ENCODE data around the gene GLRX3. TPM values are rescaled to one million over a fixed set of nuclear protein-coding genes. Genes with fewer than 3 reads are reported as not detected.

The GLRX3 gene
- total RNA-seq, 1 experiment from 2014 or later, result 191 TPM

DNA sequence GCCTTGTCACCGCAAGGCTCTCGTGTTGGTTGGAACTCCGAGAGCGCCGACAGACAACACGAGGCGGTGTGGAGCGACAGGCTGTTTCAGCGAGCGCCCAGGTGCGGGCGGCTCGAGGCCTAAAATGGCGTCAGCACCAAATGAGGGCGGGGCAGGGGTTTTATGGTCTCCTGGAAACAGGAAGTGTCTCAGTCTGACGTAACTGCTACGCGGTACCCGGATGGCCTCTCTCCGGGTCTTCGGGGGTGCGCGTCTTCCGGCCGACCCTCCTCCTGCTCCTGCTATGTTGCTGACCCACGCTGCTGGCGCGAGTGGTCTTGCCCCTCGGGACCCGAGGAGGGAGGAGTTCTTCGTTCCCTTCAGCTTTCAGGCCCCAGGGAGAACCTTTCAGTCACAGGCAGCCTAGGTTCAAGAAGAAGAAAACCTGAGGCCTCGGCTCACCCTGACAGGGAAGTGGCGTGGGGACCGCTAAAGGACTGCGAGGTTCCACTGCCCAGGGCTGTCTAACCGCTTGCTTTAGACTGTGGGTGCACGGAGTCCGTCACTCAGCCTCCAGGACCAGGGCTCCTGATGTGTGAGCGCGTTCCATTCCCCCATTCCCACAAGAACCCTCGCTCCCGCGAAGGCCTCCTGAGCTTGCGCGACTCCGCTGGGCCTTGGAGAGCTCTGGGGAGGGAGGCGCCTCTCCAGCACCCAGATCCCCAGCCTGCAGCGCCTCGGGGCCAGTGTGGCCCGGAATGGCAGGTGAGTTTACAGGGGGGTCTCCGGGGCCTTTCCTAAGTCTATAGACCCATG lies 77.3 kb downstream of the GLRX3 start:
- TF ChIP-seq, protein P1, sequence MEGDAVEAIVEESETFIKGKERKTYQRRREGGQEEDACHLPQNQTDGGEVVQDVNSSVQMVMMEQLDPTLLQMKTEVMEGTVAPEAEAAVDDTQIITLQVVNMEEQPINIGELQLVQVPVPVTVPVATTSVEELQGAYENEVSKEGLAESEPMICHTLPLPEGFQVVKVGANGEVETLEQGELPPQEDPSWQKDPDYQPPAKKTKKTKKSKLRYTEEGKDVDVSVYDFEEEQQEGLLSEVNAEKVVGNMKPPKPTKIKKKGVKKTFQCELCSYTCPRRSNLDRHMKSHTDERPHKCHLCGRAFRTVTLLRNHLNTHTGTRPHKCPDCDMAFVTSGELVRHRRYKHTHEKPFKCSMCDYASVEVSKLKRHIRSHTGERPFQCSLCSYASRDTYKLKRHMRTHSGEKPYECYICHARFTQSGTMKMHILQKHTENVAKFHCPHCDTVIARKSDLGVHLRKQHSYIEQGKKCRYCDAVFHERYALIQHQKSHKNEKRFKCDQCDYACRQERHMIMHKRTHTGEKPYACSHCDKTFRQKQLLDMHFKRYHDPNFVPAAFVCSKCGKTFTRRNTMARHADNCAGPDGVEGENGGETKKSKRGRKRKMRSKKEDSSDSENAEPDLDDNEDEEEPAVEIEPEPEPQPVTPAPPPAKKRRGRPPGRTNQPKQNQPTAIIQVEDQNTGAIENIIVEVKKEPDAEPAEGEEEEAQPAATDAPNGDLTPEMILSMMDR (IDR thresholded peaks at IDR 0.05; ENCODE audit: insufficient read depth in 1 of 2, low read depth in 1 of 2, low read length in 1 of 2, severe bottlenecking in 1 of 2, unreplicated experiment in 1 of 2), result no peak
- H3K4me3 ChIP-seq (ENCODE audit: low read depth, low read length), result no peak overlapping the region
- no peak for DNase-seq
- Mint-ChIP-seq H3K9me3 (ENCODE audit: unreplicated experiment) (peaks cover 10% of the 10 kb centered on the region), H3K4me1 (ENCODE audit: low read depth, unreplicated experiment) (no peaks in the 10 kb centered on the region), H3K27me3 (ENCODE audit: insufficient read depth, unreplicated experiment) (no peaks in the 10 kb centered on the region), H3K36me3 (ENCODE audit: insufficient read depth, unreplicated experiment) (no peaks in the 10 kb centered on the region), H3K4me3 (ENCODE audit: unreplicated experiment) (no peak overlapping the region), H3K27ac (ENCODE audit: unreplicated experiment) (no peak overlapping the region)
- no peaks in the 10 kb centered on the region for H3K36me3 ChIP-seq (ENCODE audit: control insufficient read depth, insufficient read depth, low read length)
- CTCF ChIA-PET, result no interaction called here
- H3K27me3 ChIP-seq (replicated peaks; ENCODE audit: control insufficient read depth, insufficient read depth, low read length), result no peaks in the 10 kb centered on the region
- no peaks in the 10 kb centered on the region; the same call in none of the 2 replicates for H3K9me3 ChIP-seq
- POLR2A ChIA-PET, result no interaction called here
- no TSS peak for BruUV-seq (replicated peaks)
- intact Hi-C loops (cut with micrococcal nuclease; ENCODE audit: unreplicated experiment), result no loop called here
- no peaks in the 10 kb centered on the region for H3K4me1 ChIP-seq

DNA sequence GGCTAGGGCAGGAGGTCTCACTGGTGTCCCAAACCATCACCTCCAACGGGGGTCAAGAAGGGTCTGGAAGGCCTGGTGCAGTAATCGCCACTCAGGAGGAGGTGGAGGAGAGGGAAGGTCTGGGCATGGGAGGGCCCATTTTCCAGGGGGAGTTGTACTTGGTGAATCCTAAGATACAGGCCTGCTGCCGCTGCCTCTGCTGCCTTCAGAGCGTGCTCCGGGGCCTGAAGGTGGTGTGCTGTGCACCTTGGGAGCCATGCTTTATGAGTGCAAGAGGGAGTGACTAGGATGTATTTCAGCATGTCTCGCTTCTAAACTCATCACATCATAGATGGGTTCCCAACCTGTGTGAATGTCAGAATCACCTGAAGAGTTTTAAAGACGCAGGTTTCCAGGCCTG lies 78.2 kb downstream of the GLRX3 start:
- H3K36me3 Mint-ChIP-seq (ENCODE audit: insufficient read depth, unreplicated experiment), result no peaks in the 10 kb centered on the region
- Histone ChIP-seq H3K4me1 (no peaks in the 10 kb centered on the region), H3K36me3 (ENCODE audit: control insufficient read depth, insufficient read depth, low read length) (no peaks in the 10 kb centered on the region), H3K27me3 (replicated peaks; ENCODE audit: control insufficient read depth, insufficient read depth, low read length) (no peaks in the 10 kb centered on the region), H3K9me3 (no peaks in the 10 kb centered on the region; the same call in none of the 2 replicates), H3K4me3 (ENCODE audit: low read depth, low read length) (no peak overlapping the region)
- ChIA-PET POLR2A (no interaction called here), CTCF (no interaction called here)
- H3K9me3 Mint-ChIP-seq (ENCODE audit: unreplicated experiment), result peaks cover 10% of the 10 kb centered on the region
- no peaks in the 10 kb centered on the region for H3K4me1 Mint-ChIP-seq (ENCODE audit: low read depth, unreplicated experiment)
- BruUV-seq (replicated peaks), result no TSS peak
- no peak overlapping the region for H3K4me3 Mint-ChIP-seq (ENCODE audit: unreplicated experiment)
- H3K27ac Mint-ChIP-seq (ENCODE audit: unreplicated experiment), result no peak overlapping the region
- intact Hi-C loops (cut with micrococcal nuclease; ENCODE audit: unreplicated experiment), result no loop called here
- TF ChIP-seq, protein P1 (IDR thresholded peaks at IDR 0.05; ENCODE audit: insufficient read depth in 1 of 2, low read depth in 1 of 2, low read length in 1 of 2, severe bottlenecking in 1 of 2, unreplicated experiment in 1 of 2), result no peak
- no peak for DNase-seq
- H3K27me3 Mint-ChIP-seq (ENCODE audit: insufficient read depth, unreplicated experiment), result no peaks in the 10 kb centered on the region

DNA sequence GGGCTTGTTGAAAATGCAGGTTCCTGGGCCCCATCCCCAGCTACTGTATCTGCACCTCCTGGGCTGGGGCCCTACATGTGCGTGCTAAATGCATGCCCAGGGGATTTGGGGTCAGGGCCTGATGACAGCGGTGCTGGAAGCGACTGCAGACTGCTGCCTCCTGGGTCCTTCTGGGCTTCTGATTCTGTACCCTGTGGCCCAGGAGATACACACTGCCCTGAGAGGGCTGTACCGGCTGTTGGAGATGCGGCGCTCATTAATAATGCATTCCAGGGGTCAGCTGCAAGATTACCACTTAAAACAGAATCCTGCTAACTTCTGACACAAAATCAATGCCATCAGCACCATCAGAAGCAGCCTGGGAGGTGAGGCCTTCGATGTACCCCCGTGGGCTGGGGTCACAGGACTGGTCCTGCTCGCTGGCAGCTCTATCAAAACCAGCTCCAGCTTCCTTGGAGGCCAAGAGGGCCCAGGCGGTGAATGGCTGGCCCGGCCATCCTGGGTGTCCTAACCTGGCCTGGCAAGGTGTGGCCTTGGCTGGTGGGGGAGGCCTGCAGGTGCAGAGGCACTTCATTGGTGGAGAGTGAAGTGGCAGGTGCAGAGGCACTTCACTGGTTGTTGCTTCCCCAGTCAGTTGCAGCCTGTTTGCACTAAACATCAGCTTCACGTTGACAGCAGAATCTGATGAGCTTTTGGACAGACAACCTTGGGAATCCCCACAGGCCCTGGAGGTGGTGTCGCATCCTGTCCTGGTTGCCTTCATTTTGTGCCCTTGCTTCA lies 79.2 kb downstream of the GLRX3 start:
- H3K4me1 Mint-ChIP-seq (ENCODE audit: low read depth, unreplicated experiment), result no peaks in the 10 kb centered on the region
- CTCF ChIA-PET, result interaction anchor here (0.6 kb wide), 1 partner anchor 326 kb away, joined by 3 read pairs; no protein-coding TSS in a partner anchor
- BruUV-seq (replicated peaks), result no TSS peak
- no peak overlapping the region for H3K4me3 ChIP-seq (ENCODE audit: low read depth, low read length)
- peaks cover 10% of the 10 kb centered on the region for H3K9me3 Mint-ChIP-seq (ENCODE audit: unreplicated experiment)
- TF ChIP-seq, protein P1 (IDR thresholded peaks at IDR 0.05; ENCODE audit: insufficient read depth in 1 of 2, low read depth in 1 of 2, low read length in 1 of 2, severe bottlenecking in 1 of 2, unreplicated experiment in 1 of 2), result no peak
- no peak overlapping the region for H3K4me3 Mint-ChIP-seq (ENCODE audit: unreplicated experiment)
- intact Hi-C loops (cut with micrococcal nuclease; ENCODE audit: unreplicated experiment), result no loop called here
- no peak overlapping the region for H3K27ac Mint-ChIP-seq (ENCODE audit: unreplicated experiment)
- peak in 1 of 2 experiments; percentile 5 for DNase-seq
- no peaks in the 10 kb centered on the region for H3K27me3 ChIP-seq (replicated peaks; ENCODE audit: control insufficient read depth, insufficient read depth, low read length)
- H3K36me3 ChIP-seq (ENCODE audit: control insufficient read depth, insufficient read depth, low read length), result no peaks in the 10 kb centered on the region
- H3K27me3 Mint-ChIP-seq (ENCODE audit: insufficient read depth, unreplicated experiment), result no peaks in the 10 kb centered on the region
- POLR2A ChIA-PET, result no interaction called here
- no peaks in the 10 kb centered on the region for H3K4me1 ChIP-seq
- H3K36me3 Mint-ChIP-seq (ENCODE audit: insufficient read depth, unreplicated experiment), result no peaks in the 10 kb centered on the region
- no peaks in the 10 kb centered on the region; the same call in none of the 2 replicates for H3K9me3 ChIP-seq
